Stimulated activated CD8-positive, alpha-beta memory T cell treated with anti-CD3 and anti-CD28 coated beads, Interleukin-12 subunit alpha, Interleukin-12 subunit beta, amount 100 ng/mL, for 4 hours (primary cell): ENCODE results near the gene CMPK1.
"Not testable (repeated sequence)": the region's sequence is repeated elsewhere in the genome, so short reads cannot be mapped to it uniquely, and the experiment has no call there.

ENCODE experiments used
- DNase-seq: peaks from one replicate; pipeline ENCODE4 v3.0.0-alpha.2; 2020; ENCODE audit warnings: low read depth

CMPK1 gene

DNA sequence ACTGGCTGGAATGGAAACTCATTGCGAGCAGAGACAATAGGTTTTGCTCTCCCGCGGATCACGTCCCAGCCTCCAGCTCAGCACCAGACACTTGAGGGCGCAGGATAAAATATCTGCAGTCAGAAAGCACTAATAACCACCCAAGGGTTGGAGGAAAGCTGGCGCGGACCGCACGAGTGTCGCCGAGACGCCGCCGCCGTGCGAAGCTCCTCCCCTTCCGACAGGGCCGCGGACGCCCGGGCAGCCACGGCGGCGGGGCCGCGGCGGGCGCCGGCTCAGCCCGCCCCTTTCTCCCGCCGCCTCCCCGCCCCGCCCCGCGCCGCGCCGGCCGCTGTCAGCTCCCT is at the start of gene CMPK1:
CMPK1 (plus strand) TSS at position 213 of the 344 bp plus-strand sequence. CDS start 156 bp downstream, outside the sequence.
- peak; percentile 69 for DNase-seq

DNA sequence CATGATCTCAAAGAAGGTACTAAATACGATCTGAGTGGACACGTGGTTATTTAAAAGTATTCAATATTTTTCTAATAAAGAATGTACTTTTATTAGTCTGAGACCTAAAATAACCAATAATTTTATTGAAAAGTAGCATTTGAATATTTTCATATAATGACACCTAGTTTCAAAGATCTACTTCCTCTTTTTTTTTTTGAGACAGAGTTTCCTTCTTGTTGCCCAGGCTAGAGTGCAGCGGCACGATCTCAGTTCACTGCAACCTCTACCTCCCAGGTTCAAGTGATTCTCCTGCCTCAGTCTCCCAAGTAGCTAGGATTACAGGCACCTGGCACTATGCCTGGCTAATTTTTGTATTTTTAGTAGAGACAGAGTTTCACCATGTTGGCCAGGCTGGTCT is 45.5 kb upstream of the CMPK1 start:
- not testable (repeated sequence) for DNase-seq

- DNase-seq: not testable (repeated sequence)
Measured at GRCh38 chr1:47294863-47295262, 38.7 kb upstream of the CMPK1 start.

- DNase-seq: no peak
Measured at GRCh38 chr1:47295579-47295978, 38.0 kb upstream of the CMPK1 start.

GRCh38 chr1:47298025-47298699 is 35.4 kb upstream of the CMPK1 start:
- DNase-seq: no peak

GRCh38 chr1:47302472-47302871 is 31.1 kb upstream of the CMPK1 start:
- no peak for DNase-seq

DNA sequence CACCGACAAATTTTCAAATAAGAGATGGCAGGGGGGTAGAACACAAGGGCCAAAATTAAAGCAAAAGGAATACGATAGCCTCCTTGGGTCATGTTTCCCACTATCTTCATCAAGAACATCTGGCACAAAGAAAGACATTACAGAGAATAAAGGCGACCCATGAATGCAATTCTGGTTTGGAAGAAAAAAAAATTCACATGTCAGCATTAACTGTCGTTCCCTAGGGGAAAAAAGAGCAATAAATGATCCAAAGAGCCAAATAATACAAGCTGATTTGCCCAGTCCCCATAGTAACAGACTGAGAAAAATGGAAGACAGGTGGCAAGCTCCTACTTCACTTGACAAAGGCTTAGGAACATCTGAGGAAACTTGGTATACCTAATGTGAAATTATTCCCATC is 24.2 kb upstream of the CMPK1 start:
- no peak for DNase-seq

DNA sequence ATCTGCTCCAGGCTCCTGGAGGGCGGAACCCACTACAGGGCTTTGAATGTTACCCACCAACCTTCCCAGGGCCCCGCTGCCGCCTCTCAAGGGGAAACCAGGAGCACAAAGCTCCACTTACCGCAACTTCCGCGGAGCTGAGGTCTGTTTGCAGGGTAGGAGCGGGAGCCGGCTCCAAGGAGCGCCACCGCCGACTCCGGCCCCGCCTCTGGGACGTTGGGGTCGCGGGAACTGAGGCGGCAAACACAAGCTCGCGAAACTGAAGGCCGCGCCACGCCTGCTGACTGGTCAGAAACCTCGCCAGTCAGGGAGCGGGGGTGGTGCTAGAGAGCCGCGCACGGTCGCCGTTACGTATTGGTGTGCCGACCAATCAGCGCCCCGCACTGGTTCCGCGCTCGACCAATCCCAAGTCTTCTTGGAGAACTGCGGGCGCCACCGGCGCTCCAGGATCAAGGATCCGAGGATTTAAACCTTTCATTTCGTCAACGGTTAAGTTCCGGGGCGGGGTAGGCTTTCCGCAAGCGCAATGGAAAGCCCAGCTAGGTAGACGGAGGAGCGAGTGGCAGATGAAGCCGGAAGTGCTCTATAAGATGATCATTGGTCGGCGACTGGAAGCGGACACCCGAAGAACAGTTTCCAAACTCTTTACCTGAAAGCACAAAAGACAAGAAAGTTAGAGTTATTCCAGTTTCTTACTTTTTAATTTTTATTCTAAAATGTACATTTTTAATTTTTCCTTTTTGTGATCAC is 19.5 kb upstream of the CMPK1 start, which contains the start of gene STIL:
STIL (minus strand) TSS at position 233 of the 750 bp plus-strand sequence. CDS start 3,828 bp downstream, outside the sequence.
- peak; percentile 92 for DNase-seq

DNA sequence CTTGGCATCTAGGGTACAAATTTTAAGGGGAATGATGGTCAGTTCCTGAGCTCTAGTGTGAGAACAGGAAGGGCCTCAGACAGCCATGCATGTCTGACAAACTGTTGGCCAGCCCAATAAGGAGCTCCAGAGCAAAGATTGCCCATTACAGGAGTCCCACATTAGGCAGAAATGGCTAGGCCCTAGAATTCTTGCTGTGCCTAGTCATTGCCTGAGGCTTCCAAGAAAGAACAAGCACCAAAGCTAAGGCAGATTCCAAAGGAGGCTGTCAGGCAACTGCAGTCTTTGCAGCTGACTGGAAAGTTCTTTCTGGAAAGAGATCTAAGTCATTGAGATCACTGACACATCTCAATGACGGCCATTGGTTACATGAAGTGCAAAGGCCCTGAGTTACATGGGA is 15.7 kb upstream of the CMPK1 start:
- DNase-seq: no peak

- not testable (repeated sequence) for DNase-seq
Measured at GRCh38 chr1:47319968-47320367, 13.6 kb upstream of the CMPK1 start.

GRCh38 chr1:47323599-47324031 is 10.0 kb upstream of the CMPK1 start:
- DNase-seq: no peak

DNA sequence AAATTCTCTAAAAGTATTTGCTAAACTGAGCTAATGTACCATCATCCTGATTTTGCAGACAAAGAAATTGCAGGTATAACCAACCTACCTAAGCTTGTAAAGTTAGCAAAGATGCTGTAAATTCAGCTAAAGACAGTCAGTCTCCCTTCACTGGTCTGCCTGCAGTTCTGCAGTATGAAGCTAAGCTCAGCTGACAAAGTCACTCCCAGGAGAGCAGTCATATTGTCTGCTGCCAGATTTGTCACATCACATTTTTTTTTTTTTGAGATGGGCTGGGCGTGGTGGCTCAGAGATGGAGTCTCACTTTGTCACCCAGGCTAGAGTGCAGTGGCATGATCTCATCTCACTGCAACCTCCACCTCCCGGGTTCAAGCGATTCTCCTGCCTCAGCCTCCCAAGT is 8.9 kb upstream of the CMPK1 start:
- DNase-seq: no peak

DNA sequence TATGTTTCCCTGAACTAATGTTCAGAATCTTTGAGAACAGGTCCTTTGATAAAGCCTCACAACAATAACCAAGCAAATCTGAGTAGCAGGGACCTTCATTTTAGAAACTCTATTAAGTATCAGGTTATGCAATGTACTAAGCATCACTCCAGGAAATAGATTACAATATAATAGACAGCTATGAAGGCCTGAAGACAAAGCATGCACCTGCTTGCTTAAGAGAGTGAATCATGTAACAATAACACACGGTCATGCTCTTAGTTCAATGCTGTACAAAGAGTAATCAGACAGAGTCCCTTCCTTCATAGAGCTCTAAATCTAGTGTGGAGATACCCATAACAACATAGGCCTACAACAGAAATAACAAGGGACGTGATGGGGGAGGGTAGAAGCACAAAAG is 8.1 kb upstream of the CMPK1 start:
- no peak for DNase-seq

- no peak for DNase-seq
Measured at GRCh38 chr1:47326271-47326670, 7.3 kb upstream of the CMPK1 start.

GRCh38 chr1:47328992-47329391 is 4.6 kb upstream of the CMPK1 start:
- DNase-seq: no peak

GRCh38 chr1:47330212-47330611 is 3.4 kb upstream of the CMPK1 start:
- no peak for DNase-seq

DNA sequence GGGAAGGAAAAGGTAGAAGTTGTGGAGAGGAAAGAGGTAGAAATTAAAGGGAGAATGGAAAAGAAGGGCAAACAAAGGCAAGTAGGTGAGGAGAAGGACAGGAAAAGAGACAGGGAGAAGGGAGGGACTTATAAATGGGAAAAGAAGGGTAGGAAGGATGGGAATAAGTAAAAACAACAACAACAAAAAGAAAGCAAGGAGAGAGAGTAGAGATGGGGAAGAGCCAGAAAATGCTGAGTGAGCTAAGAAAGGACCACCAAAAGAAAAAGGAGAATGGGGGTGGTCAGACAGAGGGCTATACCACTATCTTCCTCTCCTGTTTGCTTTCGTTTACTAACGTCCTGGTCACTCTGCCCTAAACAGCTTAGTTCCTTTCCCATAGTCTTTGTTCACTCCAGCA is 1.7 kb upstream of the CMPK1 start:
- no peak for DNase-seq

GRCh38 chr1:47332779-47333577 is 612 bp upstream of the CMPK1 start:
- no peak for DNase-seq

- peak; percentile 63 for DNase-seq
Measured at GRCh38 chr1:47333922-47334764, 553 bp downstream of the CMPK1 start.

GRCh38 chr1:47334765-47335435 is 1.3 kb downstream of the CMPK1 start:
- no peak for DNase-seq

DNA sequence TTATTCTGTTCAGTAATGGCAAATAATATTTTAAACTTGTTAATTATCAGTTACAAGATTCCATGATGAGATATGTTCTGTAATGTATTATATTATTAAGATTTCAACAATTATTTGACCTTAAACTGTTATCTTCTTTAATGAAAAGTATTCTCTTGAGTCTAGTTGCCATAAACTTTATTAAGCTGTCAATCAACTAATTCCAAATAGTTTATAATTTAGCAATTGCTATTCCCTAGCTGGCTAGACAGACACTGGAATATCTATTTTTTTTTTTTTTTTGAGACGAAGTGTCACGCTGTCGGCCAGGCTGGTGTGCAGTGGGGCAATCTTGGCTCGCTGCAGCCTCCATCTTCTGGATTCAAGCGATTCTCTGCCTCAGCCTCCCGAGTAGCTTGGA is 3.8 kb downstream of the CMPK1 start:
- DNase-seq: no peak
